HEK293 (cell line): ENCODE data around the gene EBF3.

ENCODE experiments used
- CTCF ChIA-PET: fragments of 350-600 bp; formaldehyde crosslinking; extraction: SDS; loops from one replicate; lab custom pipeline; 2021; ENCODE audit warnings: antibody characterized with exemption; lab: Yijun Ruan, JAX
- POLR2A ChIA-PET: fragments of 300-600 bp; formaldehyde crosslinking; extraction: SDS; loops from one replicate; lab custom pipeline; 2020; ENCODE audit warnings: antibody characterized with exemption, inconsistent platforms; lab: Yijun Ruan, JAX
- H3K27ac ChIP-seq: fragments of 200-500 bp; sonication (Bioruptor generic); 2 replicates; pipeline ENCODE4 v1.5.1; 2014; ENCODE audit warnings: low read depth, low read length, control low read depth, inconsistent platforms; ENCODE audit errors: extremely low read depth
- H3K36me3 ChIP-seq, 2 experiments: fragments of 200-500 bp in 1 of 2; sonication (Bioruptor generic) in 1 of 2; 1 replicate in 1 of 2; 2 replicates in 1 of 2; pipeline ENCODE4 v1.5.1; 2014 to 2017; ENCODE audit warnings: inconsistent platforms in 2 of 2, low read length in 2 of 2; ENCODE audit not compliant: control insufficient read depth in 2 of 2, insufficient read depth in 1 of 2
- H3K4me1 ChIP-seq: fragments of 200-500 bp; sonication (Bioruptor generic); 2 replicates; pipeline ENCODE4 v1.5.1; 2014; ENCODE audit warnings: mild to moderate bottlenecking, low read length, inconsistent platforms; ENCODE audit not compliant: control insufficient read depth, insufficient read depth
- H3K4me3 ChIP-seq: 2 replicates; pipeline ENCODE4 v1.5.1; 2011; ENCODE audit warnings: low read depth, mild to moderate bottlenecking, control low read depth, low read length, moderate library complexity
- H3K9me3 ChIP-seq: fragments of 200-500 bp; sonication (Bioruptor generic); 2 replicates; pipeline ENCODE4 v1.5.1; 2014; ENCODE audit warnings: low read depth, low read length, inconsistent platforms; ENCODE audit not compliant: control insufficient read depth, insufficient read depth
- GLI2 ChIP-seq: fragments of 450-650 bp; formaldehyde crosslinking; IDR thresholded peaks from 2 replicates; pipeline ENCODE4; 2017; ENCODE audit warnings: missing biosample characterization, missing genetic modification characterization, low read depth, borderline replicate concordance
- GLIS1 ChIP-seq: fragments of 450-650 bp; formaldehyde crosslinking; IDR thresholded peaks from 2 replicates; pipeline ENCODE4 v1.5.1; 2016; ENCODE audit warnings: missing biosample characterization, missing genetic modification characterization
- HOXA7 ChIP-seq: sonication (generic); formaldehyde crosslinking; IDR thresholded peaks from 2 replicates; pipeline ENCODE4 v1.8.1; 2022; ENCODE audit warnings: missing genetic modification reagents, borderline replicate concordance
- SP7 ChIP-seq: fragments of 450-650 bp; formaldehyde crosslinking; IDR thresholded peaks from 2 replicates; pipeline ENCODE4 v1.5.1; 2016; ENCODE audit warnings: missing biosample characterization, missing genetic modification characterization
- ZIC2 ChIP-seq: fragments of 450-650 bp; formaldehyde crosslinking; IDR thresholded peaks from 2 replicates; pipeline ENCODE4 v1.5.1; 2016; ENCODE audit warnings: missing biosample characterization, missing genetic modification characterization
- ZNF121 ChIP-seq: fragments of 450-650 bp; formaldehyde crosslinking; IDR thresholded peaks from 2 replicates; pipeline ENCODE4 v1.5.1; 2016; ENCODE audit warnings: missing biosample characterization, missing genetic modification characterization
- ZNF214 ChIP-seq: fragments of 450-650 bp; formaldehyde crosslinking; IDR thresholded peaks from 2 replicates; pipeline ENCODE4 v1.5.1; 2017; ENCODE audit warnings: missing biosample characterization, mild to moderate bottlenecking, missing genetic modification characterization, borderline replicate concordance
- ZNF311 ChIP-seq: fragments of 450-650 bp; formaldehyde crosslinking; IDR thresholded peaks from 2 replicates; pipeline ENCODE4 v1.5.1; 2017; ENCODE audit warnings: missing biosample characterization, missing genetic modification characterization, borderline replicate concordance
- ZNF350 ChIP-seq: fragments of 450-650 bp; formaldehyde crosslinking; IDR thresholded peaks from 2 replicates; pipeline ENCODE4 v1.5.0; 2017; ENCODE audit warnings: missing biosample characterization, mild to moderate bottlenecking, missing genetic modification characterization
- ZNF416 ChIP-seq: fragments of 450-650 bp; formaldehyde crosslinking; IDR thresholded peaks from 2 replicates; pipeline ENCODE4 v1.5.1; 2016; ENCODE audit warnings: missing biosample characterization, missing genetic modification characterization
- ZNF596 ChIP-seq: fragments of 450-650 bp; IDR thresholded peaks from 2 replicates; pipeline ENCODE4 v1.5.0; 2018; ENCODE audit warnings: missing biosample characterization, mild to moderate bottlenecking, missing genetic modification characterization, moderate library complexity
- ZNF624 ChIP-seq: fragments of 450-650 bp; formaldehyde crosslinking; IDR thresholded peaks from 2 replicates; pipeline ENCODE4 v1.5.1; 2017; ENCODE audit warnings: missing biosample characterization, missing genetic modification characterization
- ZNF701 ChIP-seq: fragments of 450-650 bp; formaldehyde crosslinking; IDR thresholded peaks from 2 replicates; pipeline ENCODE4 v1.5.1; 2016; ENCODE audit warnings: missing biosample characterization, missing genetic modification characterization
- ZNF768 ChIP-seq: fragments of 450-650 bp; formaldehyde crosslinking; IDR thresholded peaks from 2 replicates; pipeline ENCODE4 v1.5.1; 2018; ENCODE audit warnings: missing biosample characterization, mild to moderate bottlenecking, missing genetic modification characterization
- ZNF843 ChIP-seq: fragments of 450-650 bp; formaldehyde crosslinking; IDR thresholded peaks from 2 replicates; pipeline ENCODE4 v1.5.1; 2016; ENCODE audit warnings: missing biosample characterization, missing genetic modification characterization
- TF ChIP-seq, protein P1 (sequence below): fragments of 450-650 bp; formaldehyde crosslinking; IDR thresholded peaks from 2 replicates; pipeline ENCODE4 v1.5.1; 2016; ENCODE audit warnings: missing biosample characterization, missing genetic modification characterization, borderline replicate concordance
- TF ChIP-seq, protein P2 (sequence below): fragments of 450-650 bp; formaldehyde crosslinking; IDR thresholded peaks from 2 replicates; pipeline ENCODE4 v1.5.1; 2016; ENCODE audit warnings: missing biosample characterization, missing genetic modification characterization
- TF ChIP-seq, protein P3 (sequence below): fragments of 450-650 bp; formaldehyde crosslinking; IDR thresholded peaks from 2 replicates; pipeline ENCODE4 v1.5.1; 2017; ENCODE audit warnings: missing biosample characterization, missing genetic modification characterization
- TF ChIP-seq, protein P4 (sequence below): fragments of 450-650 bp; formaldehyde crosslinking; IDR thresholded peaks from 2 replicates; pipeline ENCODE4 v1.5.1; 2016; ENCODE audit warnings: missing biosample characterization, missing genetic modification characterization

EBF3 gene

DNA sequence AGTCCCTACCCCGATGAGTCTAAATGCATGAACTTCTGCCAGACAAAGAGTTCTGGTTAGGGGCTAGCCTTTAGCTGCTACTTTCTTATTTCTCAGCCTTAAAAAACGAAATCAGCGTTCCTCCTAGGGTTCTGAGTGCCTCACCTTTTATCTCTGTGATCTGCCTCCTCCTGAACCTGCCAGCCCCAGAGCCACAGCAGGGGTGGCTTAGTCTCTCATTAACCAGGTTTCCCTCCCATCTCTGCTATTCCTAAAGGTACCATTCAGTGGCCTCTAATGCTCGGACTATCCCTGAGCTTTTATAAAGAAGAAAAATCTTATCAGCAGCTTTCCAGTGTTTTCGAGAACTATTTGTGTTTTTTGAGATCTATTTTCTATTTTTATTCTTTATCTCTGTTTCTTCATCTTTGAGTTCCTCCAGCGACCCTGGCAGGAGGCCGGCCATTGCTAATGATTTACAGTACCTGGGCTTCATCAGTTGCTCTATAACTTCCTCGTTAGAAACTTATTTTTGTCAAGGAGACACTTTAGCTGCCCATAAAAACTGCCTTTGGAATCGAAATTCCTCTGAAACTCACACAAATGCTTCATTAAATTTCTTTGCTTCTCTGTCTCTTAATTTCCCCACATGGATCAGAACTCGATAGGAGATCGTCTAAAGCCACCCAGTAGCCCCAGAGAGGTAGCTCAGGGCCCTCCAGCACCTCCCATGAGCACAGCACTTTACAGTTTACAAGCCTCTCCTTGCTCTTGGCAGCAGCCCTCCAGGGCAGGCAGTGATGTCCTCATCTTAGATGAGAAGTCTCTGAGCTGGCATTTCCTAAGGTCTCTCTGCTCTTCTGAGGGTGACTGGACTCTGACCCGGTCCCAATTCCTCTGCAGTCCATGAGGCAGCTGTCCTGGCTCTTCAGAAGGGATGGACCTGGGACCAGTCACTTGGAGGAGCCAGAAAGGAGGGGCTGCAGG is 149.1 kb downstream of the EBF3 start:
- no peaks in the 10 kb centered on the region for H3K9me3 ChIP-seq
- CTCF ChIA-PET: no interaction called here
- H3K36me3 ChIP-seq: no peaks in the 10 kb centered on the region
- no peak overlapping the region for H3K4me3 ChIP-seq
- no peak overlapping the region for H3K27ac ChIP-seq
- POLR2A ChIA-PET: no interaction called here
- no peaks in the 10 kb centered on the region for H3K4me1 ChIP-seq
- TF ChIP-seq ZNF843 (tag by site-specific recombination) (no peak), GLIS1 (0 out of 2 replicates have a peak, but pooled peaks have one; percentile 14)

DNA sequence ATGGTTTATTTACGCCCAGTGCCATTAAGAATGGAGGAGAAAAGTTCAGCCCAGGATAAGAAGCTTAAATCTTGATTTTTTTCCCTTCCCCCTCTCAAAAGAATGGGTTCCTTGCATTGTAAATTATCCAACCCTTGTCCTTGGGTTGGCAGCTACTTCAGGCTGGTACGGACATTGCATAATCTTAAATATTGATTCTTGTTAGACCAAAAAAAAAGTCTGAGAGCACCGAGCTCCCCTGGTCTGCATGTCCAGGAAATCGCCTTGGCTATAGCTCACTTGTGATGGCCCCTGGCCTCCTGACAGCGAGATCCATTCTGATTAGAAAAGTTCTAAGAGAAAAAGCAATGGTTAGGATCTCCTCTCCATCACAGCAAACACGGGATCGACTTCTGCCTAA is 151.7 kb downstream of the EBF3 start:
- POLR2A ChIA-PET: no interaction called here
- Histone ChIP-seq H3K36me3 (no peaks in the 10 kb centered on the region), H3K4me3 (no peak overlapping the region), H3K9me3 (no peaks in the 10 kb centered on the region), H3K27ac (no peak overlapping the region), H3K4me1 (no peaks in the 10 kb centered on the region)
- TF ChIP-seq, protein P1, sequence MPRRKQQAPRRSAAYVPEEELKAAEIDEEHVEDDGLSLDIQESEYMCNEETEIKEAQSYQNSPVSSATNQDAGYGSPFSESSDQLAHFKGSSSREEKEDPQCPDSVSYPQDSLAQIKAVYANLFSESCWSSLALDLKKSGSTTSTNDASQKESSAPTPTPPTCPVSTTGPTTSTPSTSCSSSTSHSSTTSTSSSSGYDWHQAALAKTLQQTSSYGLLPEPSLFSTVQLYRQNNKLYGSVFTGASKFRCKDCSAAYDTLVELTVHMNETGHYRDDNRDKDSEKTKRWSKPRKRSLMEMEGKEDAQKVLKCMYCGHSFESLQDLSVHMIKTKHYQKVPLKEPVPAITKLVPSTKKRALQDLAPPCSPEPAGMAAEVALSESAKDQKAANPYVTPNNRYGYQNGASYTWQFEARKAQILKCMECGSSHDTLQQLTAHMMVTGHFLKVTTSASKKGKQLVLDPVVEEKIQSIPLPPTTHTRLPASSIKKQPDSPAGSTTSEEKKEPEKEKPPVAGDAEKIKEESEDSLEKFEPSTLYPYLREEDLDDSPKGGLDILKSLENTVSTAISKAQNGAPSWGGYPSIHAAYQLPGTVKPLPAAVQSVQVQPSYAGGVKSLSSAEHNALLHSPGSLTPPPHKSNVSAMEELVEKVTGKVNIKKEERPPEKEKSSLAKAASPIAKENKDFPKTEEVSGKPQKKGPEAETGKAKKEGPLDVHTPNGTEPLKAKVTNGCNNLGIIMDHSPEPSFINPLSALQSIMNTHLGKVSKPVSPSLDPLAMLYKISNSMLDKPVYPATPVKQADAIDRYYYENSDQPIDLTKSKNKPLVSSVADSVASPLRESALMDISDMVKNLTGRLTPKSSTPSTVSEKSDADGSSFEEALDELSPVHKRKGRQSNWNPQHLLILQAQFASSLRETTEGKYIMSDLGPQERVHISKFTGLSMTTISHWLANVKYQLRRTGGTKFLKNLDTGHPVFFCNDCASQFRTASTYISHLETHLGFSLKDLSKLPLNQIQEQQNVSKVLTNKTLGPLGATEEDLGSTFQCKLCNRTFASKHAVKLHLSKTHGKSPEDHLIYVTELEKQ: no peak
- TF ChIP-seq GLI2 (tag by site-specific recombination) (no peak), HOXA7 (CRISPR knock-in tag) (no peak), ZNF768 (tag by site-specific recombination) (no peak), ZIC2 (tag by site-specific recombination) (no peak)
- CTCF ChIA-PET: no interaction called here

DNA sequence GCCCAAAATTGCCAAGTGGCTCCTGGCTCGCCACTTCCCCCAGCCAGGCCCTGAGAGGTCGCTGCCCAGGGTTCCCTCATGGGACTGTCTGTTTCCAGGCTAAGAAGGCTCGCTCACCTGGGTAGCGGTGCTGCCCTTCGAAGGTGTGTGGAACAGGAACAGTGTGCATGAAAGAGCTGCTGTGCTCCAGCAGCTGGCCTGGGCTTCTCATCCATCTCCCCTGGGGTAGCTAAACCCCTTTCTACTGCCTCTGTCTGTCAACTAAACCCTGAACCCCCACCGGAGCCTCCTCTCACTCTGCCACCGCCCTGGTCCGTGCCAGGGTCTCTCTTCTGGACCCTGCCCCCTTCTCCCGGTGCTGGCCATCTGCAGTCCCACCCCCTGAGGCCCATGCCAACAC is 152.9 kb downstream of the EBF3 start:
- no peaks in the 10 kb centered on the region for H3K9me3 ChIP-seq
- TF ChIP-seq ZNF701 (tag by site-specific recombination) (no peak), ZNF121 (tag by site-specific recombination) (no peak), GLI2 (tag by site-specific recombination) (no peak), ZNF350 (no peak), ZNF624 (no peak), ZNF596 (tag by site-specific recombination) (no peak), SP7 (tag by site-specific recombination) (no peak), ZNF311 (tag by site-specific recombination) (no peak), ZNF214 (tag by site-specific recombination) (no peak), ZNF416 (no peak)
- TF ChIP-seq, protein P2, sequence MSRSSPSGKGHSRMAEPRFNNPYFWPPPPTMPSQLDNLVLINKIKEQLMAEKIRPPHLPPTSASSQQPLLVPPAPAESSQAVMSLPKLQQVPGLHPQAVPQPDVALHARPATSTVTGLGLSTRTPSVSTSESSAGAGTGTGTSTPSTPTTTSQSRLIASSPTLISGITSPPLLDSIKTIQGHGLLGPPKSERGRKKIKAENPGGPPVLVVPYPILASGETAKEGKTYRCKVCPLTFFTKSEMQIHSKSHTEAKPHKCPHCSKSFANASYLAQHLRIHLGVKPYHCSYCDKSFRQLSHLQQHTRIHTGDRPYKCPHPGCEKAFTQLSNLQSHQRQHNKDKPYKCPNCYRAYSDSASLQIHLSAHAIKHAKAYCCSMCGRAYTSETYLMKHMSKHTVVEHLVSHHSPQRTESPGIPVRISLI (tag by site-specific recombination): no peak
- TF ChIP-seq, protein P3, sequence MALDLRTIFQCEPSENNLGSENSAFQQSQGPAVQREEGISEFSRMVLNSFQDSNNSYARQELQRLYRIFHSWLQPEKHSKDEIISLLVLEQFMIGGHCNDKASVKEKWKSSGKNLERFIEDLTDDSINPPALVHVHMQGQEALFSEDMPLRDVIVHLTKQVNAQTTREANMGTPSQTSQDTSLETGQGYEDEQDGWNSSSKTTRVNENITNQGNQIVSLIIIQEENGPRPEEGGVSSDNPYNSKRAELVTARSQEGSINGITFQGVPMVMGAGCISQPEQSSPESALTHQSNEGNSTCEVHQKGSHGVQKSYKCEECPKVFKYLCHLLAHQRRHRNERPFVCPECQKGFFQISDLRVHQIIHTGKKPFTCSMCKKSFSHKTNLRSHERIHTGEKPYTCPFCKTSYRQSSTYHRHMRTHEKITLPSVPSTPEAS: no peak
- TF ChIP-seq, protein P4, sequence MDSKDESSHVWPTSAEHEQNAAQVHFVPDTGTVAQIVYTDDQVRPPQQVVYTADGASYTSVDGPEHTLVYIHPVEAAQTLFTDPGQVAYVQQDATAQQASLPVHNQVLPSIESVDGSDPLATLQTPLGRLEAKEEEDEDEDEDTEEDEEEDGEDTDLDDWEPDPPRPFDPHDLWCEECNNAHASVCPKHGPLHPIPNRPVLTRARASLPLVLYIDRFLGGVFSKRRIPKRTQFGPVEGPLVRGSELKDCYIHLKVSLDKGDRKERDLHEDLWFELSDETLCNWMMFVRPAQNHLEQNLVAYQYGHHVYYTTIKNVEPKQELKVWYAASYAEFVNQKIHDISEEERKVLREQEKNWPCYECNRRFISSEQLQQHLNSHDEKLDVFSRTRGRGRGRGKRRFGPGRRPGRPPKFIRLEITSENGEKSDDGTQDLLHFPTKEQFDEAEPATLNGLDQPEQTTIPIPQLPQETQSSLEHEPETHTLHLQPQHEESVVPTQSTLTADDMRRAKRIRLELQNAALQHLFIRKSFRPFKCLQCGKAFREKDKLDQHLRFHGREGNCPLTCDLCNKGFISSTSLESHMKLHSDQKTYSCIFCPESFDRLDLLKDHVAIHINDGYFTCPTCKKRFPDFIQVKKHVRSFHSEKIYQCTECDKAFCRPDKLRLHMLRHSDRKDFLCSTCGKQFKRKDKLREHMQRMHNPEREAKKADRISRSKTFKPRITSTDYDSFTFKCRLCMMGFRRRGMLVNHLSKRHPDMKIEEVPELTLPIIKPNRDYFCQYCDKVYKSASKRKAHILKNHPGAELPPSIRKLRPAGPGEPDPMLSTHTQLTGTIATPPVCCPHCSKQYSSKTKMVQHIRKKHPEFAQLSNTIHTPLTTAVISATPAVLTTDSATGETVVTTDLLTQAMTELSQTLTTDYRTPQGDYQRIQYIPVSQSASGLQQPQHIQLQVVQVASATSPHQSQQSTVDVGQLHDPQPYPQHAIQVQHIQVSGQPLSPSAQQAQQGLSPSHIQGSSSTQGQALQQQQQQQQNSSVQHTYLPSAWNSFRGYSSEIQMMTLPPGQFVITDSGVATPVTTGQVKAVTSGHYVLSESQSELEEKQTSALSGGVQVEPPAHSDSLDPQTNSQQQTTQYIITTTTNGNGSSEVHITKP: no peak
- H3K36me3 ChIP-seq: no peaks in the 10 kb centered on the region
- no peak overlapping the region for H3K4me3 ChIP-seq
- no peaks in the 10 kb centered on the region for H3K4me1 ChIP-seq
- CTCF ChIA-PET: no interaction called here
- no peak overlapping the region for H3K27ac ChIP-seq
- POLR2A ChIA-PET: interaction anchor here (0.6 kb wide), 1 partner anchor 817 kb away, joined by 6 read pairs; no protein-coding TSS in a partner anchor
